ENCODE results near the gene GSS. TPM values are rescaled to one million over a fixed set of nuclear protein-coding genes. Genes with fewer than 3 reads are reported as not detected.

Gene GSS
- total RNA-seq, 1 experiment from 2014 or later = 83.6 TPM

GRCh38 chr20:34942301-34942700 is 13.3 kb downstream of the GSS start:
- RAD21 ChIA-PET (ENCODE audit: low non-redundant PET in 1 of 2, low total read pairs in 2 of 2, uncharacterized antibody in 2 of 2, unreplicated experiment in 2 of 2) = no interaction called here
- Histone ChIP-seq H3K4me3 (replicated peaks in 1 of 2; ENCODE audit: low read depth in 1 of 2, low read length in 2 of 2) (no peak overlapping the region), H3K9ac (ENCODE audit: low read length) (no peak overlapping the region), H3K9me2 (ENCODE audit: insufficient read depth) (no peaks in the 10 kb centered on the region), H3K4me2 (ENCODE audit: low read length) (no peak overlapping the region), H3K27me3 (ENCODE audit: insufficient read depth, low read length) (no peaks in the 10 kb centered on the region), H3K79me2 (ENCODE audit: insufficient read depth, low read length) (no peaks in the 10 kb centered on the region), H2AFZ (ENCODE audit: low read depth, low read length, poor library complexity, severe bottlenecking) (no peak overlapping the region), H3K27ac (ENCODE audit: low read depth, low read length) (no peak overlapping the region), H3K9me3 (ENCODE audit: control insufficient read depth in 1 of 2, insufficient read depth in 1 of 2, low read depth in 1 of 2, low read length in 2 of 2) (no peaks in the 10 kb centered on the region), H3K4me1 (ENCODE audit: control insufficient read depth in 1 of 2, insufficient read depth in 2 of 2, low read length in 2 of 2) (no peaks in the 10 kb centered on the region), H3K36me3 (ENCODE audit: control insufficient read depth in 1 of 2, insufficient read depth in 2 of 2, low read length in 2 of 2) (peaks cover 16 to 59% of the 10 kb centered on the region in 2 experiments; a peak in 3 of 4 replicates), H4K20me1 (ENCODE audit: insufficient read depth) (no peaks in the 10 kb centered on the region)
- CTCF ChIA-PET = no interaction called here
- DNase-seq (ENCODE audit: low read depth, low spot score) (no peak), ATAC-seq (no peak)
- POLR2A ChIA-PET = no interaction called here
- intact Hi-C loops (cut with micrococcal nuclease) = no loop called here
- no peak for TF ChIP-seq REST (IDR thresholded peaks at IDR 0.05; ENCODE audit: low read depth)
- no TSS peak for BruUV-seq (replicated peaks)

- Histone ChIP-seq H4K20me1 (ENCODE audit: insufficient read depth) (no peaks in the 10 kb centered on the region), H3K27ac (ENCODE audit: low read depth, low read length) (no peak overlapping the region), H2AFZ (ENCODE audit: low read depth, low read length, poor library complexity, severe bottlenecking) (no peak overlapping the region), H3K4me1 (ENCODE audit: control insufficient read depth in 1 of 2, insufficient read depth in 2 of 2, low read length in 2 of 2) (no peaks in the 10 kb centered on the region), H3K9me2 (ENCODE audit: insufficient read depth) (no peaks in the 10 kb centered on the region), H3K9me3 (ENCODE audit: control insufficient read depth in 1 of 2, insufficient read depth in 1 of 2, low read depth in 1 of 2, low read length in 2 of 2) (no peaks in the 10 kb centered on the region), H3K27me3 (ENCODE audit: insufficient read depth, low read length) (no peaks in the 10 kb centered on the region), H3K79me2 (ENCODE audit: insufficient read depth, low read length) (no peaks in the 10 kb centered on the region), H3K36me3 (ENCODE audit: control insufficient read depth in 1 of 2, insufficient read depth in 2 of 2, low read length in 2 of 2) (peaks cover 21 to 59% of the 10 kb centered on the region in 2 experiments; a peak in 3 of 4 replicates), H3K4me3 (replicated peaks in 1 of 2; ENCODE audit: low read depth in 1 of 2, low read length in 2 of 2) (no peak overlapping the region), H3K4me2 (ENCODE audit: low read length) (no peak overlapping the region), H3K9ac (ENCODE audit: low read length) (no peak overlapping the region)
- BruUV-seq (replicated peaks) = no TSS peak
- intact Hi-C loops (cut with micrococcal nuclease) = no loop called here
- ATAC-seq = no peak
- POLR2A ChIA-PET = no interaction called here
- CTCF ChIA-PET = interaction anchor here (1.3 kb wide), 1 partner anchor 67 kb away, joined by 3 read pairs; no protein-coding TSS in a partner anchor
- RAD21 ChIA-PET (ENCODE audit: low non-redundant PET in 1 of 2, low total read pairs in 2 of 2, uncharacterized antibody in 2 of 2, unreplicated experiment in 2 of 2) = no interaction called here
- no peak for DNase-seq (ENCODE audit: low read depth, low spot score)
- TF ChIP-seq CEBPB (IDR thresholded peaks at IDR 0.05; ENCODE audit: low read depth) (no peak), POLR2A (IDR thresholded peaks at IDR 0.05; ENCODE audit: borderline replicate concordance, extremely low read depth, insufficient read depth, insufficient read length) (no peak), ELF1 (IDR thresholded peaks at IDR 0.05; ENCODE audit: borderline replicate concordance, low read depth) (no peak), YY1 (IDR thresholded peaks at IDR 0.05; ENCODE audit: extremely low read depth, insufficient replicate concordance, low read depth, low read length) (no peak), SRF (IDR thresholded peaks at IDR 0.05; ENCODE audit: low read depth) (no peak), REST (IDR thresholded peaks at IDR 0.05; ENCODE audit: low read depth) (no peak), EZH2phosphoT487 (IDR thresholded peaks at IDR 0.05; ENCODE audit: borderline replicate concordance) (no peak), SP1 (IDR thresholded peaks at IDR 0.05; ENCODE audit: low read depth) (no peak), CBX3 (IDR thresholded peaks at IDR 0.05; ENCODE audit: low read depth) (no peak), RAD21 (IDR thresholded peaks at IDR 0.05; ENCODE audit: low read depth) (no peak), CTCF (IDR thresholded peaks at IDR 0.05 in 2 of 3, conservative IDR thresholded peaks at IDR 0.05 in 1 of 3; ENCODE audit: borderline replicate concordance in 1 of 3, insufficient read depth in 1 of 3, low read depth in 2 of 3, low read length in 2 of 3) (no peak)
Observed at GRCh38 chr20:34941226-34941625, 14.4 kb downstream of the GSS start.

Measured in HCT116 (cell line).